Colonic mucosa (tissue), 4 donors: ENCODE results near the gene VWA5B2. TPM values are rescaled to one million over a fixed set of nuclear protein-coding genes. Genes with fewer than 3 reads are reported as not detected.

Experiments used
- DNase-seq: peaks from one replicate; pipeline ENCODE4 v3.0.0-alpha.2; 2020
- H3K27ac ChIP-seq: fragments of 200-600 bp; one replicate; pipeline ENCODE4 v1.8.0; 2021
- H3K27me3 ChIP-seq: fragments of 200-600 bp; one replicate; pipeline ENCODE4 v1.8.0; 2021
- H3K36me3 ChIP-seq: fragments of 200-600 bp; one replicate; pipeline ENCODE4 v1.8.0; 2021
- H3K4me1 ChIP-seq: fragments of 200-600 bp; one replicate; pipeline ENCODE4 v1.8.0; 2021; ENCODE audit warnings: mild to moderate bottlenecking
- H3K4me3 ChIP-seq: fragments of 200-600 bp; one replicate; pipeline ENCODE4 v1.8.0; 2021
- H3K9ac ChIP-seq, 2 donors: one replicate each; pipeline ENCODE4 v1.7.0; 2013; ENCODE audit warnings: control low read depth in 2 of 2, low read depth in 2 of 2, low read length in 2 of 2
- H3K9me3 ChIP-seq: fragments of 200-600 bp; one replicate; pipeline ENCODE4 v1.8.0; 2021
- CTCF ChIP-seq: fragments of 200-600 bp; IDR thresholded peaks from one replicate; pipeline ENCODE4 v1.8.0; 2022; ENCODE audit warnings: antibody characterized with exemption, mild to moderate bottlenecking
- intact Hi-C: fragments of 100-400 bp; cut with DNase I; formaldehyde crosslinking; loops from one replicate; pipeline ENCODE4 v1.14.1; 2022
- microRNA-seq: library from miRNA; unstranded; fragments of <30 nt; microRNA quantifications from one replicate; pipeline ENCODE4, GENCODE V29; 2019
- total RNA-seq, 2 donors: library from RNA; stranded (reverse); fragmentation: NEBNext Ultra II Directional in 1 of 2; extraction: Animal tissue kit (Norgen Biotek cat#: 25700) in 1 of 2; gene quantifications; one replicate each; pipeline ENCODE4 v1.2.1, GENCODE V29; 2021
- donor health status: healthy.
- donor health status: DM: no; HTN: no; CAD: no.
- donor health status: DM: no; HTN: no; CAD: no.

The VWA5B2 gene
- total RNA-seq, 2 donors from 2014 or later = 2.1 to 2.3 TPM

- DNase-seq = no peak
- H3K27me3 ChIP-seq = no peaks in the 10 kb centered on the region
- H3K9ac ChIP-seq = no peak overlapping the region
- TF ChIP-seq CTCF = no peak
- no peaks in the 10 kb centered on the region for H3K36me3 ChIP-seq
- intact Hi-C loops = loop anchor here (10.0 kb wide), 1 partner anchor 239 kb away; no protein-coding TSS in a partner anchor
- H3K4me1 ChIP-seq = no peaks in the 10 kb centered on the region
- H3K27ac ChIP-seq = no peak overlapping the region
- H3K9me3 ChIP-seq = no peaks in the 10 kb centered on the region
- no peak overlapping the region for H3K4me3 ChIP-seq
Measured at GRCh38 chr3:184283681-184284080, 54.3 kb downstream of the VWA5B2 start.

- Histone ChIP-seq H3K4me3 (no peak overlapping the region), H3K27ac (no peak overlapping the region), H3K27me3 (no peaks in the 10 kb centered on the region), H3K36me3 (no peaks in the 10 kb centered on the region), H3K9ac (no peak overlapping the region), H3K4me1 (no peaks in the 10 kb centered on the region), H3K9me3 (no peaks in the 10 kb centered on the region)
- peak; percentile 27 for DNase-seq
- intact Hi-C loops = loop anchor here (10.0 kb wide), 1 partner anchor 240 kb away; no protein-coding TSS in a partner anchor
- no peak for TF ChIP-seq CTCF
Measured at GRCh38 chr3:184284696-184285095, 55.3 kb downstream of the VWA5B2 start.

- Histone ChIP-seq H3K36me3 (no peaks in the 10 kb centered on the region), H3K4me3 (no peak overlapping the region), H3K27ac (no peak overlapping the region), H3K4me1 (no peaks in the 10 kb centered on the region), H3K9ac (no peak overlapping the region), H3K27me3 (no peaks in the 10 kb centered on the region), H3K9me3 (no peaks in the 10 kb centered on the region)
- intact Hi-C loops = loop anchor here (10.0 kb wide), 1 partner anchor 245 kb away; no protein-coding TSS in a partner anchor
- peak; percentile 48 for TF ChIP-seq CTCF
- peak; percentile 52 for DNase-seq
Measured at GRCh38 chr3:184289426-184289938, 60.1 kb downstream of the VWA5B2 start.

GRCh38 chr3:184290331-184290730 lies 60.9 kb downstream of the VWA5B2 start:
- Histone ChIP-seq H3K36me3 (no peaks in the 10 kb centered on the region), H3K9me3 (no peaks in the 10 kb centered on the region), H3K4me3 (no peak overlapping the region), H3K9ac (no peak overlapping the region), H3K27ac (no peak overlapping the region), H3K4me1 (no peaks in the 10 kb centered on the region), H3K27me3 (no peaks in the 10 kb centered on the region)
- intact Hi-C loops = loop anchor here (5.0 kb wide), 1 partner anchor 393 kb away; no protein-coding TSS in a partner anchor
- no peak for TF ChIP-seq CTCF
- DNase-seq = no peak

GRCh38 chr3:184291044-184291737 lies 61.8 kb downstream of the VWA5B2 start:
- intact Hi-C loops = loop anchor here (5.0 kb wide), 1 partner anchor 394 kb away; no protein-coding TSS in a partner anchor
- Histone ChIP-seq H3K27ac (no peak overlapping the region), H3K27me3 (no peaks in the 10 kb centered on the region), H3K36me3 (no peaks in the 10 kb centered on the region), H3K4me1 (no peaks in the 10 kb centered on the region), H3K9ac (no peak overlapping the region), H3K9me3 (no peaks in the 10 kb centered on the region), H3K4me3 (no peak overlapping the region)
- TF ChIP-seq CTCF = no peak
- DNase-seq = no peak

Small RNA genes lying within 50 kb of the gene (microRNA-seq; reads per million reads assigned to microRNA genes)
- gene MIR1224 = 10.5 reads per million, percentile 15 among the genes with 10 or more reads in this experiment

Other genes with a start within 250 kb of the VWA5B2 start
- 10 to 100 TPM; 15.1 to 16.6 TPM for gene ABCC5, start 211.7 kb upstream of the VWA5B2 start, total RNA-seq
- not detected for gene HTR3D, start 197.8 kb upstream of the VWA5B2 start, total RNA-seq
- gene HTR3C, start 176.5 kb upstream of the VWA5B2 start, total RNA-seq = not detected
- under 1 TPM; 0.13 to 0.52 TPM for gene HTR3E, start 132.5 kb upstream of the VWA5B2 start, total RNA-seq
- gene EIF2B5, start 94.2 kb upstream of the VWA5B2 start, total RNA-seq = 10 to 100 TPM; 36.0 to 58.3 TPM
- gene DVL3, start 74.2 kb upstream of the VWA5B2 start, total RNA-seq = 10 to 100 TPM; 60.8 to 64.6 TPM
- gene AP2M1, start 54.7 kb upstream of the VWA5B2 start, total RNA-seq = 100 to 1,000 TPM; 206 to 255 TPM
- gene ABCF3, start 43.4 kb upstream of the VWA5B2 start, total RNA-seq = 10 to 100 TPM; 54.6 to 82.4 TPM
- 10 to 100 TPM; 25.1 to 78.9 TPM for gene ALG3, start 19.4 kb downstream of the VWA5B2 start, total RNA-seq
- gene EEF1AKMT4, start 20.1 kb downstream of the VWA5B2 start, total RNA-seq = 10 to 100 TPM in 1 of 2 donors, 1 to 10 TPM in 1; 4.1 to 11.7 TPM
- gene CAMK2N2, start 32.0 kb downstream of the VWA5B2 start, total RNA-seq = under 1 TPM in 1 of 2 donors, not detected in 1; 0.19 TPM
- gene ECE2, start 46.4 kb downstream of the VWA5B2 start, total RNA-seq = under 1 TPM in 1 of 2 donors, not detected in 1; 0.37 TPM
- gene PSMD2, start 69.7 kb downstream of the VWA5B2 start, total RNA-seq = 100 to 1,000 TPM; 166 to 298 TPM
- 100 to 1,000 TPM; 263 to 524 TPM for gene EIF4G1, start 85.0 kb downstream of the VWA5B2 start, total RNA-seq
- 10 to 100 TPM; 15.0 to 22.0 TPM for gene FAM131A, start 108.0 kb downstream of the VWA5B2 start, total RNA-seq
- gene CLCN2, start 132.0 kb downstream of the VWA5B2 start, total RNA-seq = 10 to 100 TPM; 61.1 to 71.6 TPM
- gene POLR2H, start 132.1 kb downstream of the VWA5B2 start, total RNA-seq = 100 to 1,000 TPM in 1 of 2 donors, 10 to 100 TPM in 1; 98.2 to 130 TPM
- gene THPO, start 148.6 kb downstream of the VWA5B2 start, total RNA-seq = under 1 TPM in 1 of 2 donors, not detected in 1; 0.17 TPM
- gene CHRD, start 150.5 kb downstream of the VWA5B2 start, total RNA-seq = 1 to 10 TPM; 2.0 TPM